Measurements from ENCODE around the gene NUDT19.

The NUDT19 gene

DNA sequence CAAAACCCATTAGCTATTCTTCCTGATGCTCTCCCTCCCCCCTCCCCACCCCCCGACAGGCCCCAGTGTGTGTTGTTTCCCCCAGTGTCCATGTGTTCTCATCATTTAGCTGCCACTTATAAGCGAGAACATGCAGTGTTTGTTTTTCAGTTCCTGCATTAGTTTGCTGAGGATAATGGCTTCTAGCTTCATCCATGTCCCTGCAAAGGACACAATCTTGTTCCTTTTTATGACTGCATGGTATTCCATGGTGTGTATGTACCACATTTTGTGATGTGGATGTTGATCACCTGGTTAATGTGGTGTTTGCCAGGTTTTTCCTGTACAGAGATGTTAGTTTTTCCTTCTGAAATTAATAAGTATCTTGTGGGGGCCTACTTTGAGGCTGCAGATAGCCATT, 59.4 kb downstream of the NUDT19 start:
- TF ChIP-seq, protein P1, sequence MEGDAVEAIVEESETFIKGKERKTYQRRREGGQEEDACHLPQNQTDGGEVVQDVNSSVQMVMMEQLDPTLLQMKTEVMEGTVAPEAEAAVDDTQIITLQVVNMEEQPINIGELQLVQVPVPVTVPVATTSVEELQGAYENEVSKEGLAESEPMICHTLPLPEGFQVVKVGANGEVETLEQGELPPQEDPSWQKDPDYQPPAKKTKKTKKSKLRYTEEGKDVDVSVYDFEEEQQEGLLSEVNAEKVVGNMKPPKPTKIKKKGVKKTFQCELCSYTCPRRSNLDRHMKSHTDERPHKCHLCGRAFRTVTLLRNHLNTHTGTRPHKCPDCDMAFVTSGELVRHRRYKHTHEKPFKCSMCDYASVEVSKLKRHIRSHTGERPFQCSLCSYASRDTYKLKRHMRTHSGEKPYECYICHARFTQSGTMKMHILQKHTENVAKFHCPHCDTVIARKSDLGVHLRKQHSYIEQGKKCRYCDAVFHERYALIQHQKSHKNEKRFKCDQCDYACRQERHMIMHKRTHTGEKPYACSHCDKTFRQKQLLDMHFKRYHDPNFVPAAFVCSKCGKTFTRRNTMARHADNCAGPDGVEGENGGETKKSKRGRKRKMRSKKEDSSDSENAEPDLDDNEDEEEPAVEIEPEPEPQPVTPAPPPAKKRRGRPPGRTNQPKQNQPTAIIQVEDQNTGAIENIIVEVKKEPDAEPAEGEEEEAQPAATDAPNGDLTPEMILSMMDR (IDR thresholded peaks at IDR 0.05; ENCODE audit: low read depth, low read length, missing control alignments), result no peak
- no peak overlapping the region for H3K4me3 ChIP-seq (ENCODE audit: low read depth, low read length)
- DNase-seq (ENCODE audit: low read depth), result no peak

DNA sequence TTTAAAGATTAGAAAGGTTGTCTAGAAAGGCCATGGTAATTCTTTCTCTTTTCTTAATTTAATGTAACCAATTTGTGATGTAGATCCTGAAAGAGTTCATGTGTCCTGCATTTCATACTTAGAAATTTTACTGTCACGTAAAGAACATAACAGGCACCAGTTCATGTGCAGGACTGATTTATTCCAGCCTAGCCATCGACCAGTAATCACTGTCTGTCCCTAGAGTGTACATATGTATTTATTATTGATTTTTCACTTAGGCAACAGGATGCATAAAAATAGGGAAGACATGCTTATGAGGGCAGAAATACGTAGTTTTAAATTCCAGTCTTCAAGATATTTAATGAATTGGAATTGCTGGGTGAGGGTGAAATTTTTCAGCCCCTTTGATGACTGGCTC, 65.6 kb downstream of the NUDT19 start:
- no peak for DNase-seq (ENCODE audit: low read depth)
- TF ChIP-seq, protein P1 (IDR thresholded peaks at IDR 0.05; ENCODE audit: low read depth, low read length, missing control alignments), result no peak
- no peak overlapping the region for H3K4me3 ChIP-seq (ENCODE audit: low read depth, low read length)
